PC-9 (cell line): ENCODE measurements around the gene OGDH.

Experiments used
- EZH2 ChIP-seq: fragments of 200-600 bp; sonication (generic); IDR thresholded peaks from 2 replicates; pipeline ENCODE4 v1.8.0; 2017; ENCODE audit warnings: antibody characterized with exemption, low read depth
- TF ChIP-seq, protein P1 (sequence below): fragments of 200-600 bp; sonication (generic); conservative IDR thresholded peaks from 2 replicates; pipeline ENCODE4 v1.6.1; 2017; ENCODE audit warnings: mixed run types, antibody characterized with exemption, mild to moderate bottlenecking, moderate library complexity

DNA sequence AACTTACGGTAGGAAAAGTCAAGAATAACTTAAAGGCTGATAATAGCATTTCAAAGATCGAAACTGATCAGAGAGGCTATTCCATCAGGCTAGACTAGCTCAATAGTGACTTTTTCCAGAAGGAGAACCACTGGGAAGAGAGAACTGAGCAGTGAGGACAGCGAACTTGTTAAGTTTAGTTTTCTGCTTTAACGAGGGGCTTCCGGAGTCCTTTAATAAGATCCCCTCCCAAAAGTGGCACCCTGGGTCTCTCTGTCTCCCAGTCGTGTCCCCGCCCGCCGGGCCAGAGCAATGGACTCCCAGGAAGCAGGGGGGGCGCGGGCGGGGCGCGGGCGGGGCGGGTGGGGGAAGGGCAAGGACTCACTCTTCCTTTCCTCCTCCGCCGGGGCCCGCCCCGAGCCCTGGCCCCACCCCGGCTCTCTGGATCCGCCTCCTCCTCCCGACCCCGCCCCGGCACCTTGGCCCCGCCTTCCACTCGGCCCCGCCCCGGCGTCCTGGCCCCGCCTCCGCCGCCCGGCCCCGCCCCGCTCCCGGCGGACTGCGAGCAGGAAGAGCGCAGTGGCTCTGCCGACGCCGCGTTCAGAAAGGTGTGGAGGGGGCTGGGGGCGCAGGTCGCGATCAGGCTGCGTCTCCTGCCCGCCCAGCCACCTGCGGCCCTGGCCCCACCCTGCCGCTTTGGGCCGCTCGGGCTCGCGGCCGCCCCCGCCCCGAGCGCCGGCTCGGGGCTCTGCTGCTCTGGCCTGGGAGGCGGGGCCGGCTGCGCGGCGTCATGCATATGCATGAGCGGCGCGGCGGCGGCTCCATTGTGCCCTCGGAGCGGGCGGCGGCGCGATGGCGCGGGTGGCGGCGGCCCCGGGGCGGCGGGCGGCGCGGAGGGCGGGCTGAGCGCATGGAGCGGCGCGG, 141.9 kb downstream of the OGDH start, which contains the start of gene ZMIZ2:
- TF ChIP-seq, protein P1, sequence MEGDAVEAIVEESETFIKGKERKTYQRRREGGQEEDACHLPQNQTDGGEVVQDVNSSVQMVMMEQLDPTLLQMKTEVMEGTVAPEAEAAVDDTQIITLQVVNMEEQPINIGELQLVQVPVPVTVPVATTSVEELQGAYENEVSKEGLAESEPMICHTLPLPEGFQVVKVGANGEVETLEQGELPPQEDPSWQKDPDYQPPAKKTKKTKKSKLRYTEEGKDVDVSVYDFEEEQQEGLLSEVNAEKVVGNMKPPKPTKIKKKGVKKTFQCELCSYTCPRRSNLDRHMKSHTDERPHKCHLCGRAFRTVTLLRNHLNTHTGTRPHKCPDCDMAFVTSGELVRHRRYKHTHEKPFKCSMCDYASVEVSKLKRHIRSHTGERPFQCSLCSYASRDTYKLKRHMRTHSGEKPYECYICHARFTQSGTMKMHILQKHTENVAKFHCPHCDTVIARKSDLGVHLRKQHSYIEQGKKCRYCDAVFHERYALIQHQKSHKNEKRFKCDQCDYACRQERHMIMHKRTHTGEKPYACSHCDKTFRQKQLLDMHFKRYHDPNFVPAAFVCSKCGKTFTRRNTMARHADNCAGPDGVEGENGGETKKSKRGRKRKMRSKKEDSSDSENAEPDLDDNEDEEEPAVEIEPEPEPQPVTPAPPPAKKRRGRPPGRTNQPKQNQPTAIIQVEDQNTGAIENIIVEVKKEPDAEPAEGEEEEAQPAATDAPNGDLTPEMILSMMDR = no peak
- TF ChIP-seq EZH2 = no peak
